Prostate gland (tissue), 2 donors: ENCODE measurements around the gene RETN.

ENCODE experiments used
- CTCF ChIP-seq, 4 experiments: fragments of 200-600 bp in 2 of 4; fragments of 450-650 bp in 2 of 4; sonication (generic) in 2 of 4; IDR thresholded peaks; 1 replicate in 3 of 4; 2 replicates in 1 of 4; pipeline ENCODE4 v1.5.1; 2016 to 2019; ENCODE audit warnings: antibody characterized with exemption in 4 of 4, mild to moderate bottlenecking in 2 of 4, moderate library complexity in 2 of 4
- POLR2A ChIP-seq: fragments of 450-650 bp; IDR thresholded peaks from one replicate; pipeline ENCODE4 v1.6.1; 2016; ENCODE audit warnings: antibody characterized with exemption, mild to moderate bottlenecking
- POLR2AphosphoS5 ChIP-seq: sonication (generic); formaldehyde crosslinking; IDR thresholded peaks from one replicate; pipeline ENCODE4 v1.6.1; 2017; ENCODE audit warnings: antibody characterized with exemption

GRCh38 chr19:7655581-7655980 is 13.3 kb upstream of the RETN start:
- TF ChIP-seq CTCF (IDR thresholded peaks at IDR 0.05) (no peak), POLR2A (no peak), POLR2AphosphoS5 (no peak)
